Measurements from ENCODE around the gene CELF4.
A peak's percentile ranks its signal among the peaks of the same experiment; 100 is the strongest.

CELF4 gene

DNA sequence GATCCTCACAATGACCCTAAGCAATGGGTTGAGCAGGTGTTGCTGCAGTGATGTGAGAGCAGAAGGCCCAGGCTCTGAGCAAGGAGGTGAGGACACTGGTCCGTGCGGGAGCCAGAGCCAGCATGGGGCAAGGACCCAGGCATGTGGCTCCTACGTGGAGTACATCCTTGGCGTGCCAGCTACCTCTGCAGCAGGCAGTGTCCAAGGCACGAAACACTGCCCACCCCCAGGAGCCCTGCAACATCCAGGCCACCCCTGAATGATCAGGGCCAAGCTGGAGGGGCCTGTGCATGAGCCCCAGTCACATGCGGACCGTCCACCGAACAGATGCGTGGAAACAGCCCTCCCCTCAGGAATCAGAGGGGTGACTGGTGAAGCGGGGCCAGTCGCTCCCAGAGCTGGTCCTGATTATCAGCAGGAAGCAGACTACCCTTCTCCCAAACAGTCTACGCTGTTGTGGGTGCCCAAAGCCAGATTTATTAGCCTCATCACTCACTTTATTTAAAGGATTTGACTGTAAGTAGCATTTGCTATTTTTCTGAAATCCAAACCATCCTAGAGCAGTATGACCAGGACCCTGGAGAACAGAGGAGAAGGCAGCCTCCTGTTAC, 16.8 kb downstream of the CELF4 start:
- no peak for DNase-seq (ENCODE audit: low spot score)
- no peak for FAIRE-seq

GRCh38 chr18:37547196-37547827, 18.3 kb downstream of the CELF4 start:
- no peak for FAIRE-seq
- DNase-seq (ENCODE audit: low spot score): no peak

DNA sequence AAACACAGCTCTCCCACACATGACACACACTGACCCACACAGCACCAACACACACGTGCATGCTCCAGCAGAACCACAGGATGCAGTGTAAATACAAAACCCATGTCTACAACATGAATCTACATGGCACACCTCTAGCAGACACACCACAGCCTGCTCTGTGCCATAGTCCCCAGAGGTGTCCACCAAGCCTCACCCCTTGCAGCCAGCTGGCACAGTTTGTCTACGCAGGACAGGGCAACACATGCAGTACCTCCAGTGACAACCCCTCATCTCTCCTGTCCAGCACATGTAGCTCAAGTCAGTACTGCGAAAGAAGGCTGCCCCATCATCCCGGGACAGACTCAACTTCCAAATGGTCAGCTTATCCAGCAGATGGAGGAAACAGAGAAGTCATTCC, 18.9 kb downstream of the CELF4 start:
- no peak for FAIRE-seq
- no peak for DNase-seq (ENCODE audit: low spot score)

DNA sequence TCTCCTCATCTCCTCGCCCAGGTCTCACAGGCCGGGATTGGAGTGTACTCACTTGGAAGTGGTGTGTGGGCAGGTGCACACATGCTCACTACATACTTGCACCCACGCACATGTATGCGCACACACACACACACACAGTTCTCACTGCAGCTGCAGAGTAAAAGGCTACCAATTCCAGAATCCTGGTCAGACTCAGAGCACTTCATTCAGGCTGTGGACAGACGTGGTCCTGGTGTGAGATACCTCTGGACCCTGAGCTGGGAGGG, 19.4 kb downstream of the CELF4 start:
- FAIRE-seq (no peak), DNase-seq (ENCODE audit: low spot score) (no peak)

DNA sequence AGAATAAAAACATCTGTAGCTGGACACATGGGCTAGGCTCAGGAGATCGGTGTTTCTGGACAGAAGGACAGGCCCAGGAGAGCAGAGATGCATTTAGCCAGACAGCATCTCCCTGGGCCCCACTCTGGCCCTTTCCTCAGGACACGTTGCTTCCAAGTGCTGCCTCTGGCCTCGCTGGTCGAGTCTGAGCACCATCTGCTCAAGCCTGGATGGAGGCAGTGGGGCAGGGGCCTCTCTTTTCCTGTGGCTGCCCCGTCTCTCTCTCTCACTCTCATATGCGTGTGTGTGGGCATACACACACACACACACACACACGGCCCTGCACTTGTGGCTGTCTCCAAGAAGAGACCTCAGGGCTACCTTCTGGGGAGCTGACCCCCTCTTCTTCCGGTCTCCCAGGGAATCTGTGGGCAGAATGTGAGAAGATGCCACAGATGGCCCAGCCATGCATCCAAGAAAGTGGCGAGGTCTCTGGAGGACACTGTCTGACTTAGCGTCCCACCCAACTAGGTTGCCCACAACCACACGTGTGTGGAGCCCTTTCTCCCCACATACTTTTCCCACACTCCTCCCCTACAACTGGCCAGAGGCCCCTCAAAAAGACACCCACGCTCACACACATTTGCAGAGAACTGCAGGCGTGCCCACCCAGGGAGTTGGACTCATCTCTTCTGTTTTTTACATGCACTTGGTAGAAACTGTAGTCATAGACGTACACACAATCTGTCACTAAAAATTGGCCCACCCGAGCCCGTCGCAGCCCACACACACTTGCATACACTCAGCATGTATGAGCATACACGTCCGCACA, 19.9 kb downstream of the CELF4 start:
- DNase-seq (ENCODE audit: low spot score): no peak
- no peak for FAIRE-seq

DNA sequence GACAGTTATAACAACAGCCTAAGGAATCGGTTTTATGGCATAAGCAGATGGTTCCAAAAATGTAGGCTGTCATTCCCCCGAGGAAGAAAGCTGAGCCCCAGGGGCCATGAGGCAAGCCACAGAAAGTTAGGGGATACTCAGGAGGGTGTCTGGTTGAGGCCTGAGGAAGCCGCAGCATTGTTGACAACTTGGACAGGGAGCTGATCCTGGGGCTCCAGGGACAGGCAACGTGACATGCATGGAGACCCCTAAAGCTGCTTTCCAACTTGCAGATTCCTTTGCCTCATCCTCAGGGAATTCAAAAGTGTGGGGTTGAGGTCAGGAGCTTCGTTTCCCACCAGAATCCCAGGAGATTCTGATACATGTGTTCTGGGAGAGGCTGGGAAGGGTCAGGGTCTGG, 20.9 kb downstream of the CELF4 start:
- no peak for FAIRE-seq
- DNase-seq (ENCODE audit: low spot score): no peak

- no peak for DNase-seq (ENCODE audit: low spot score)
- FAIRE-seq: no peak
Observed at GRCh38 chr18:37544217-37544616, 21.4 kb downstream of the CELF4 start.

DNA sequence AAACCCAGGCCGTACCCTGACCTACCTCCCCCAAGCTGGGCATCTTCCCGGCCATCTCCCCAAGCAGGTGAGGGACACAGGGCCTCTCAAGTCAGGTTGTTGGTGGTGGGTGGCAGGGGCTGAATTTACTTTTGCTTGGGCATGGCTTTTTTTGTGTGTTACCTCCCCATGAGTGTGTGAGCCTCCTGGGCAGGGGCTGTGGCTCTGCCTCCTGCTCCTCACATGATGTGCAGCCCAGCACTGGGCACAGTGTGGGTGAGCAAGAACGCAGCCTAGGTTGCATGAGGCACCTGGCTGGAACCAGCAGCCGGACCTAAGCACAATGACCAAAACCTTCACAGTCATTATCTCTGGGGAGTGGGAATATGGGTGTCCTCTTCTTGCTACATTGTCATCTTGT, 22.3 kb downstream of the CELF4 start:
- DNase-seq (ENCODE audit: low spot score) (no peak), FAIRE-seq (no peak)

GRCh38 chr18:37541517-37541916, 24.1 kb downstream of the CELF4 start:
- no peak for FAIRE-seq
- DNase-seq (ENCODE audit: low spot score): no peak

- no peak for FAIRE-seq
- no peak for DNase-seq (ENCODE audit: low spot score)
Observed at GRCh38 chr18:37540424-37541138, 25.0 kb downstream of the CELF4 start.

- FAIRE-seq: no peak
Observed at GRCh38 chr18:37539236-37539635, 26.4 kb downstream of the CELF4 start.

GRCh38 chr18:37538526-37539205, 26.9 kb downstream of the CELF4 start:
- DNase-seq (ENCODE audit: low spot score): no peak
- no peak for FAIRE-seq

More at GRCh38 chr18:37539236-37539635, 26.4 kb downstream of the CELF4 start:
- no peak for DNase-seq (ENCODE audit: low spot score)

GRCh38 chr18:37537868-37538525, 27.6 kb downstream of the CELF4 start:
- FAIRE-seq: no peak
- peak; percentile 22 for DNase-seq (ENCODE audit: low spot score)

GRCh38 chr18:37536656-37537055, 28.9 kb downstream of the CELF4 start:
- FAIRE-seq (no peak), DNase-seq (ENCODE audit: low spot score) (no peak)

GRCh38 chr18:37535968-37536367, 29.6 kb downstream of the CELF4 start:
- DNase-seq (ENCODE audit: low spot score) (no peak), FAIRE-seq (no peak)

DNA sequence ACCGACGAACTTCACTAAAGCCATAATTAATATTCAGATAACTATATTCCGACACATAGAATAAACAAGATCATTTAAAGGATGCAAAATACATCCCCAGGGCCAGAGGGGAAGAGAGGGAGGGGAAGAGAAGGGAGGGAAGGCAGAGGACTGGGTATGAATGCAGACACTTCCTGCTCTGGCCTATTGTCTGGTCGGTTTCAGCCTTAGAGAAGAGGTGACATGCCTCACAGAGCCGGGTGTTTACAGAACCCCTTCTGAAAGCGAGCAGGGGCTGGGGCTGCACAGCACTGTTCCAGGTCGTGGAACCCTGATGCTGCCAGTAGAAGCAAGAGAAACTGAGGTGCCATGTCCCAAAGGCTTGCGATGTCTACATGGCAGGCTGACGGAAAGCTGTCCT, 31.0 kb downstream of the CELF4 start:
- FAIRE-seq: no peak

GRCh38 chr18:37533647-37534584, 31.7 kb downstream of the CELF4 start:
- DNase-seq (ENCODE audit: low spot score) (no peak), FAIRE-seq (no peak)

More for the DNA sequence above, 31.0 kb downstream of the CELF4 start:
- DNase-seq (ENCODE audit: low spot score): no peak

- FAIRE-seq: no peak
- DNase-seq (ENCODE audit: low spot score): no peak
Observed at GRCh38 chr18:37532917-37533316, 32.7 kb downstream of the CELF4 start.

GRCh38 chr18:37529863-37530262, 35.7 kb downstream of the CELF4 start:
- FAIRE-seq: no peak
- DNase-seq (ENCODE audit: low spot score): no peak

- no peak for DNase-seq (ENCODE audit: low spot score)
- no peak for FAIRE-seq
Observed at GRCh38 chr18:37529296-37529695, 36.3 kb downstream of the CELF4 start.

Measured in RCC 7860 (cell line).